Testis (tissue), 3 donors: Measurements from ENCODE around the gene CUX1. TPM values are rescaled to one million over a fixed set of nuclear protein-coding genes. Genes with fewer than 3 reads are reported as not detected.
"Not testable (repeated sequence)": the region's sequence is repeated elsewhere in the genome, so short reads cannot be mapped to it uniquely, and the experiment has no call there.

ENCODE experiments used
- DNase-seq: peaks from one replicate; pipeline ENCODE4 v3.0.0-alpha.2; 2019
- H3K27ac ChIP-seq, 2 donors: fragments of 200-600 bp; sonication (generic); one replicate each; pipeline ENCODE4 v1.5.1; 2019
- H3K27me3 ChIP-seq: fragments of 200-600 bp; sonication (generic); one replicate; pipeline ENCODE4 v1.5.1; 2019
- H3K36me3 ChIP-seq: fragments of 200-600 bp; sonication (generic); one replicate; pipeline ENCODE4 v1.5.1; 2017; ENCODE audit warnings: low read depth; ENCODE audit errors: missing control alignments
- H3K4me1 ChIP-seq: fragments of 200-600 bp; sonication (generic); one replicate; pipeline ENCODE4 v1.5.1; 2019
- H3K4me3 ChIP-seq, 2 donors: fragments of 200-600 bp; sonication (generic); one replicate each; pipeline ENCODE4 v1.5.1; 2017 to 2019
- H3K9me3 ChIP-seq: fragments of 200-600 bp; sonication (generic); one replicate; pipeline ENCODE4 v1.5.1; 2017
- POLR2A ChIP-seq: fragments of 450-650 bp; IDR thresholded peaks from one replicate; pipeline ENCODE4 v1.6.1; 2017; ENCODE audit warnings: antibody characterized with exemption, mild to moderate bottlenecking, moderate library complexity
- WGBS, 2 donors: methylation state at CpG; one replicate each; pipeline ENCODE4 v1.1.5; 2018; 5-methylcytosine and 5-hydroxymethylcytosine counted together
- intact Hi-C: fragments of 100-400 bp; cut with DNase I; formaldehyde crosslinking; loops from one replicate; pipeline ENCODE4 v1.15.1; 2023; ENCODE audit warnings: low total_unique reads
- polyA plus RNA-seq: library from polyadenylated mRNA; stranded (reverse); fragments of 350-450 nt; fragmentation: Illumina TruSeq; extraction: RNeasy Lipid Tissue Mini Kit (QIAGEN cat#74804); gene quantifications from one replicate; pipeline ENCODE4 v1.2.3, GENCODE V29; 2014; ENCODE audit warnings: low read depth, low replicate concordance; ENCODE audit not compliant: insufficient read depth
- total RNA-seq, 2 donors: library from RNA; depleted of rRNA; stranded (reverse); fragments of >200 nt; gene quantifications; one replicate each; pipeline ENCODE4 v1.2.3, GENCODE V29; 2016
- TF ChIP-seq, protein P1 (sequence below), 3 experiments: fragments of 450-650 bp in 2 of 3; fragments of 200-600 bp in 1 of 3; sonication (generic) in 1 of 3; IDR thresholded peaks; one replicate each; pipeline ENCODE4 v1.5.1; 2016 to 2019; ENCODE audit warnings: antibody characterized with exemption in 3 of 3, mild to moderate bottlenecking in 2 of 3, moderate library complexity in 1 of 3

Gene CUX1
- total and polyA plus RNA-seq, 3 donors from 2014 or later = 30.8 to 46.3 (median 43.1) TPM

DNA sequence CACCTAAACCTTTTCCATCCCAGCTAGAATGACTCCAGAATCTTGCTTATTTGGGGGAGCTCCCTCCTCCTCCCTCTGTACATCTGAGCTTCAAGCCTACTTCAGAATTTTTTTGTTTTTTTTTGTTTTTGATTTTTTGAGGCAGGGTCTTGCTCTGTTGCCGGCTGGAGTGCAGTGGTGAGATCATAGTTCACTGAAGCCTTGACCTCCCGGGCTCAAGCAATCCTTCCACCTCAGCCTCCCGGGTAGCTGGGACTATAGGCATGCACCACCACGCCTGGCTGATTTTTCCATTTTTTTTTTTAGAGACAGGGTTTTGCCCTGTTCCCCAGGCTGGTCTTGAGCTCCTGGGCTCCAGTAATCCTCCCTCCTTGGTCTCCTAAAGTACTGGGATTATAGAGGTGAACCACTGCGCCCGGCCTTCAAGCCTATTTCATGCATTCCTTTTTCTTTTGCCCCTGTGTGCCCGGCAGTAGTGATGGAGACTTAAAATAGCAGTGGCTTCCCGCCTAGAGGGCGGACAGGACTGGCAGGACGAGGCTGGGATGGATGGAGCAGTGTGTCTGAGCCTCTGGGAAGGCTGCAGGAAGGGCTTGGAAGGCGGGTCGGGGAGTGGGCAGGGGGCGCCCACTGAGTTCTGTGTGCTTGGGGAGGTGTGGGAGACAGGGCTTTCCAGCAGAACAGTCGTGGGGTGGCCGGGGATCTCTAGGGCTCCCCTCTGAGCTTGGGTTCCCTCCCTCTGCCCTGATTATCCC is 8.8 kb downstream of the CUX1 start:
- H3K27ac ChIP-seq = no peak overlapping the region
- no peaks in the 10 kb centered on the region for H3K4me1 ChIP-seq

GRCh38 chr7:101828301-101829020 is 11.0 kb downstream of the CUX1 start:
- Histone ChIP-seq H3K4me3 (no peak overlapping the region), H3K27me3 (no peaks in the 10 kb centered on the region), H3K36me3 (no peaks in the 10 kb centered on the region), H3K4me1 (no peaks in the 10 kb centered on the region), H3K27ac (no peak overlapping the region), H3K9me3 (no peaks in the 10 kb centered on the region)
- 88 to 90% methylated on average over 11 of the region's 11 CpGs for WGBS, 2 donors
- TF ChIP-seq, protein P1, sequence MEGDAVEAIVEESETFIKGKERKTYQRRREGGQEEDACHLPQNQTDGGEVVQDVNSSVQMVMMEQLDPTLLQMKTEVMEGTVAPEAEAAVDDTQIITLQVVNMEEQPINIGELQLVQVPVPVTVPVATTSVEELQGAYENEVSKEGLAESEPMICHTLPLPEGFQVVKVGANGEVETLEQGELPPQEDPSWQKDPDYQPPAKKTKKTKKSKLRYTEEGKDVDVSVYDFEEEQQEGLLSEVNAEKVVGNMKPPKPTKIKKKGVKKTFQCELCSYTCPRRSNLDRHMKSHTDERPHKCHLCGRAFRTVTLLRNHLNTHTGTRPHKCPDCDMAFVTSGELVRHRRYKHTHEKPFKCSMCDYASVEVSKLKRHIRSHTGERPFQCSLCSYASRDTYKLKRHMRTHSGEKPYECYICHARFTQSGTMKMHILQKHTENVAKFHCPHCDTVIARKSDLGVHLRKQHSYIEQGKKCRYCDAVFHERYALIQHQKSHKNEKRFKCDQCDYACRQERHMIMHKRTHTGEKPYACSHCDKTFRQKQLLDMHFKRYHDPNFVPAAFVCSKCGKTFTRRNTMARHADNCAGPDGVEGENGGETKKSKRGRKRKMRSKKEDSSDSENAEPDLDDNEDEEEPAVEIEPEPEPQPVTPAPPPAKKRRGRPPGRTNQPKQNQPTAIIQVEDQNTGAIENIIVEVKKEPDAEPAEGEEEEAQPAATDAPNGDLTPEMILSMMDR (IDR thresholded peaks at IDR 0.05) = no peak
- TF ChIP-seq POLR2A = no peak
- no peak for DNase-seq
- intact Hi-C loops = no loop called here

More for the DNA sequence above, 8.8 kb downstream of the CUX1 start:
- intact Hi-C loops = no loop called here
- no peak overlapping the region for H3K4me3 ChIP-seq
- no peak for TF ChIP-seq POLR2A
- TF ChIP-seq, protein P1 (IDR thresholded peaks at IDR 0.05) = no peak
- 86 to 87% methylated on average over 15 of the region's 15 CpGs for WGBS, 2 donors
- no peaks in the 10 kb centered on the region for H3K27me3 ChIP-seq
- no peaks in the 10 kb centered on the region for H3K36me3 ChIP-seq
- H3K9me3 ChIP-seq = no peaks in the 10 kb centered on the region
- DNase-seq = no peak

GRCh38 chr7:101829374-101829773 is 11.9 kb downstream of the CUX1 start:
- Histone ChIP-seq H3K4me3 (no peak overlapping the region), H3K36me3 (no peaks in the 10 kb centered on the region), H3K9me3 (no peaks in the 10 kb centered on the region), H3K27me3 (no peaks in the 10 kb centered on the region), H3K4me1 (no peaks in the 10 kb centered on the region), H3K27ac (no peak overlapping the region)
- TF ChIP-seq, protein P1 (IDR thresholded peaks at IDR 0.05) = no peak
- TF ChIP-seq POLR2A = no peak
- WGBS, 2 donors = 92 to 98% methylated on average over 10 to 14 of the region's 14 CpGs
- intact Hi-C loops = no loop called here
- no peak for DNase-seq

- intact Hi-C loops = no loop called here
- Histone ChIP-seq H3K9me3 (no peaks in the 10 kb centered on the region), H3K27ac (no peak overlapping the region), H3K27me3 (no peaks in the 10 kb centered on the region), H3K4me1 (no peaks in the 10 kb centered on the region), H3K4me3 (no peak overlapping the region), H3K36me3 (no peaks in the 10 kb centered on the region)
- no peak for DNase-seq
- TF ChIP-seq, protein P1 (IDR thresholded peaks at IDR 0.05) = no peak
- WGBS, 2 donors = 88 to 96% methylated on average over 8 of the region's 8 CpGs
Observed at GRCh38 chr7:101829821-101830220, 12.4 kb downstream of the CUX1 start.

- H3K4me1 ChIP-seq, H3K27ac ChIP-seq, H3K27me3 ChIP-seq, H3K9me3 ChIP-seq, intact Hi-C loops, DNase-seq, H3K36me3 ChIP-seq, H3K4me3 ChIP-seq: not testable (repeated sequence)
- WGBS, 2 donors = 92 to 95% methylated on average over 10 of the region's 10 CpGs
Observed at GRCh38 chr7:101831396-101831795, 14.0 kb downstream of the CUX1 start.
